SK-N-SH treated with all-trans-retinoic acid at 6 μM for 48 hours (cell line): Measurements from ENCODE around the gene CYP46A1.

Source experiments
- ATAC-seq: fragments of 200-7000 bp; cut with Tn5 transposase; 3 replicates; pipeline ENCODE4 v1.9.1; 2020; ENCODE audit warnings: mild to moderate bottlenecking, moderate library complexity
- ARNTL ChIP-seq: fragments of 450-650 bp; formaldehyde crosslinking; IDR thresholded peaks from 2 replicates; pipeline ENCODE4 v1.5.0; 2020; ENCODE audit warnings: low read depth, mild to moderate bottlenecking, moderate library complexity, borderline replicate concordance
- BACH2 ChIP-seq: fragments of 250-450 bp; sonication (Bioruptor Pico); IDR thresholded peaks from 2 replicates; pipeline ENCODE4 v1.9.0; 2021; ENCODE audit warnings: mild to moderate bottlenecking, borderline replicate concordance
- CSDC2 ChIP-seq: fragments of 250-450 bp; sonication (Bioruptor Pico); IDR thresholded peaks from 2 replicates; pipeline ENCODE4 v1.5.0; 2020; ENCODE audit warnings: mild to moderate bottlenecking, moderate library complexity
- CSRNP3 ChIP-seq: fragments of 250-450 bp; sonication (Bioruptor Pico); IDR thresholded peaks from 2 replicates; pipeline ENCODE4 v1.5.1; 2021; ENCODE audit warnings: mild to moderate bottlenecking, moderate library complexity
- ESRRG ChIP-seq: fragments of 250-450 bp; sonication (Bioruptor Pico); IDR thresholded peaks from 2 replicates; pipeline ENCODE4 v1.6.1; 2021; ENCODE audit warnings: mild to moderate bottlenecking
- GLIS3 ChIP-seq: fragments of 250-450 bp; sonication (Bioruptor Pico); IDR thresholded peaks from 2 replicates; pipeline ENCODE4 v1.5.0; 2020; ENCODE audit warnings: mild to moderate bottlenecking, moderate library complexity
- ISL1 ChIP-seq: fragments of 250-450 bp; sonication (Bioruptor Pico); IDR thresholded peaks from 2 replicates; pipeline ENCODE4 v2.1.2; 2022; ENCODE audit warnings: mild to moderate bottlenecking, moderate library complexity
- OSR1 ChIP-seq: fragments of 250-450 bp; sonication (Bioruptor Pico); IDR thresholded peaks from 2 replicates; pipeline ENCODE4 v1.8.0; 2022; ENCODE audit warnings: moderate library complexity, mild to moderate bottlenecking, inconsistent platforms
- PATZ1 ChIP-seq: fragments of 250-450 bp; sonication (Bioruptor Pico); IDR thresholded peaks from 2 replicates; pipeline ENCODE4 v1.8.0; 2020; ENCODE audit warnings: mild to moderate bottlenecking, moderate library complexity, borderline replicate concordance
- POU6F1 ChIP-seq: fragments of 250-450 bp; sonication (Bioruptor Pico); IDR thresholded peaks from 2 replicates; pipeline ENCODE4 v1.8.0; 2021; ENCODE audit warnings: low read depth, mild to moderate bottlenecking, moderate library complexity, borderline replicate concordance
- PPARA ChIP-seq: fragments of 250-450 bp; sonication (Bioruptor Pico); IDR thresholded peaks from 2 replicates; pipeline ENCODE4 v1.5.0; 2020; ENCODE audit warnings: mild to moderate bottlenecking, borderline replicate concordance
- RARB ChIP-seq: fragments of 250-450 bp; sonication (Bioruptor Pico); IDR thresholded peaks from 2 replicates; pipeline ENCODE4 v1.8.0; 2021; ENCODE audit warnings: mild to moderate bottlenecking, moderate library complexity
- SNAI2 ChIP-seq: fragments of 250-450 bp; sonication (Bioruptor Pico); IDR thresholded peaks from 2 replicates; pipeline ENCODE4 v1.5.0; 2020; ENCODE audit warnings: mild to moderate bottlenecking, moderate library complexity
- TCF4 ChIP-seq: fragments of 250-450 bp; sonication (Bioruptor Pico); IDR thresholded peaks from 2 replicates; pipeline ENCODE4 v1.8.0; 2021; ENCODE audit warnings: mild to moderate bottlenecking, moderate library complexity, borderline replicate concordance
- TOX ChIP-seq: fragments of 250-450 bp; sonication (Bioruptor Pico); IDR thresholded peaks from 2 replicates; pipeline ENCODE4 v1.8.0; 2021; ENCODE audit warnings: mild to moderate bottlenecking, moderate library complexity, borderline replicate concordance
- TSHZ2 ChIP-seq: fragments of 250-450 bp; sonication (Bioruptor Pico); IDR thresholded peaks from 2 replicates; pipeline ENCODE4 v1.5.0; 2020; ENCODE audit warnings: mild to moderate bottlenecking, moderate library complexity
- ZC3H10 ChIP-seq: fragments of 250-450 bp; sonication (Bioruptor Pico); IDR thresholded peaks from 2 replicates; pipeline ENCODE4 v1.5.1; 2021; ENCODE audit warnings: mild to moderate bottlenecking, moderate library complexity
- ZFP3 ChIP-seq: fragments of 250-450 bp; sonication (Bioruptor Pico); IDR thresholded peaks from 2 replicates; pipeline ENCODE4 v1.5.0; 2020; ENCODE audit warnings: mild to moderate bottlenecking, moderate library complexity
- ZFP30 ChIP-seq: fragments of 450-650 bp; formaldehyde crosslinking; IDR thresholded peaks from 2 replicates; pipeline ENCODE4 v1.5.0; 2022; ENCODE audit warnings: mild to moderate bottlenecking, moderate library complexity
- ZNF565 ChIP-seq: fragments of 450-650 bp; formaldehyde crosslinking; conservative IDR thresholded peaks from 2 replicates; pipeline ENCODE4 v1.5.0; 2020; ENCODE audit warnings: low read depth, mild to moderate bottlenecking, moderate library complexity
- ZNF70 ChIP-seq: fragments of 450-650 bp; formaldehyde crosslinking; IDR thresholded peaks from 2 replicates; pipeline ENCODE4 v1.5.0; 2020; ENCODE audit warnings: mild to moderate bottlenecking, moderate library complexity
- ZNF8 ChIP-seq: fragments of 450-650 bp; formaldehyde crosslinking; IDR thresholded peaks from 2 replicates; pipeline ENCODE4 v1.5.0; 2020; ENCODE audit warnings: mild to moderate bottlenecking, moderate library complexity

The CYP46A1 gene

GRCh38 chr14:99693918-99694317 is 9.8 kb downstream of the CYP46A1 start:
- no peak for ATAC-seq
- TF ChIP-seq ARNTL (CRISPR knock-in tag) (no peak), PPARA (CRISPR knock-in tag) (no peak), RARB (no peak)

GRCh38 chr14:99696929-99697328 is 12.8 kb downstream of the CYP46A1 start:
- no peak for ATAC-seq

GRCh38 chr14:99698236-99698635 is 14.1 kb downstream of the CYP46A1 start:
- ATAC-seq = no peak
- TF ChIP-seq POU6F1 (CRISPR knock-in tag) = no peak
- TF ChIP-seq ZFP3 = no peak
- TF ChIP-seq TOX (CRISPR knock-in tag) = no peak
- TF ChIP-seq ZNF70 (CRISPR knock-in tag) = no peak
- no peak for TF ChIP-seq ZNF8 (CRISPR knock-in tag)
- no peak for TF ChIP-seq PATZ1 (CRISPR knock-in tag)
- no peak for TF ChIP-seq RARB
- TF ChIP-seq BACH2 (CRISPR knock-in tag) = no peak
- TF ChIP-seq ZNF565 (CRISPR knock-in tag) = no peak
- TF ChIP-seq TCF4 (CRISPR knock-in tag) = no peak
- no peak for TF ChIP-seq TSHZ2
- TF ChIP-seq ESRRG (CRISPR knock-in tag) = no peak
- no peak for TF ChIP-seq CSDC2 (CRISPR knock-in tag)
- no peak for TF ChIP-seq OSR1 (CRISPR knock-in tag)
- TF ChIP-seq ISL1 (CRISPR knock-in tag) = no peak
- no peak for TF ChIP-seq CSRNP3 (CRISPR knock-in tag)
- no peak for TF ChIP-seq GLIS3
- no peak for TF ChIP-seq SNAI2 (CRISPR knock-in tag)
- no peak for TF ChIP-seq ZFP30 (CRISPR knock-in tag)
- TF ChIP-seq PPARA (CRISPR knock-in tag) = no peak

More at GRCh38 chr14:99696929-99697328, 12.8 kb downstream of the CYP46A1 start:
- TF ChIP-seq ZNF8 (CRISPR knock-in tag) (no peak), CSRNP3 (CRISPR knock-in tag) (no peak), ZFP30 (CRISPR knock-in tag) (no peak), ZC3H10 (no peak), ISL1 (CRISPR knock-in tag) (no peak), GLIS3 (no peak), TOX (CRISPR knock-in tag) (no peak), POU6F1 (CRISPR knock-in tag) (no peak), RARB (no peak)
